ENCODE results near the gene PITRM1.

PITRM1 gene

GRCh38 chr10:3139216-3139910 is 33.2 kb downstream of the PITRM1 start:
- no peak for DNase-seq (ENCODE audit: low spot score)

GRCh38 chr10:3137958-3138726 is 34.4 kb downstream of the PITRM1 start:
- DNase-seq (ENCODE audit: low spot score): no peak

- no peak for DNase-seq (ENCODE audit: low spot score)
These were observed 35.6 kb downstream of the PITRM1 start for GRCh38 chr10:3136763-3137611.

GRCh38 chr10:3136336-3136735 is 36.2 kb downstream of the PITRM1 start:
- no peak for DNase-seq (ENCODE audit: low spot score)

- no peak for DNase-seq (ENCODE audit: low spot score)
These were observed 37.6 kb downstream of the PITRM1 start for GRCh38 chr10:3135006-3135405.

GRCh38 chr10:3133948-3134347 is 38.6 kb downstream of the PITRM1 start:
- DNase-seq (ENCODE audit: low spot score): no peak

GRCh38 chr10:3132036-3133025 is 40.3 kb downstream of the PITRM1 start:
- no peak for DNase-seq (ENCODE audit: low spot score)

- DNase-seq (ENCODE audit: low spot score): no peak
These were observed 41.5 kb downstream of the PITRM1 start for GRCh38 chr10:3131098-3131497.

- DNase-seq (ENCODE audit: low spot score): no peak
These were observed 42.8 kb downstream of the PITRM1 start for GRCh38 chr10:3129581-3130340.

- no peak for DNase-seq (ENCODE audit: low spot score)
These were observed 44.0 kb downstream of the PITRM1 start for GRCh38 chr10:3128379-3129130.

GRCh38 chr10:3127921-3128320 is 44.7 kb downstream of the PITRM1 start:
- DNase-seq (ENCODE audit: low spot score): no peak

- DNase-seq (ENCODE audit: low spot score): no peak
These were observed 45.7 kb downstream of the PITRM1 start for GRCh38 chr10:3126741-3127346.

- DNase-seq (ENCODE audit: low spot score): no peak
These were observed 46.3 kb downstream of the PITRM1 start for GRCh38 chr10:3126249-3126648.

- no peak for DNase-seq (ENCODE audit: low spot score)
These were observed 46.9 kb downstream of the PITRM1 start for GRCh38 chr10:3125527-3126170.

- no peak for DNase-seq (ENCODE audit: low spot score)
These were observed 48.0 kb downstream of the PITRM1 start for GRCh38 chr10:3124412-3125175.

GRCh38 chr10:3123571-3124411 is 48.8 kb downstream of the PITRM1 start:
- DNase-seq (ENCODE audit: low spot score): no peak

GRCh38 chr10:3122486-3123205 is 49.9 kb downstream of the PITRM1 start:
- DNase-seq (ENCODE audit: low spot score): no peak
